Gastrocnemius medialis (tissue), 4 donors: ENCODE data around the gene LMOD2. TPM values are rescaled to one million over a fixed set of nuclear protein-coding genes. Genes with fewer than 3 reads are reported as not detected.

Source experiments
- ATAC-seq, 2 donors: fragments of 150-250 bp; one replicate each; pipeline ENCODE4 v1.9.1; 2016
- DNase-seq, 2 donors: peaks; one replicate each; pipeline ENCODE4 v3.0.0-alpha.2; 2019
- H3K27ac ChIP-seq, 4 donors: fragments of 200-600 bp; sonication (generic); 1 replicate in 1 of 4; 2 replicates in 3 of 4; pipeline ENCODE4 v1.5.1; 2016 to 2018; ENCODE audit warnings: mild to moderate bottlenecking in 2 of 4, moderate library complexity in 1 of 4
- H3K27me3 ChIP-seq, 3 donors: fragments of 200-600 bp; sonication (generic) in 2 of 3; 1 replicate in 1 of 3; 2 replicates in 2 of 3; pipeline versions ENCODE4 v1.5.1 to v1.6.0; 2016 to 2019; ENCODE audit warnings: mild to moderate bottlenecking in 1 of 3, moderate library complexity in 1 of 3
- H3K36me3 ChIP-seq, 2 donors: fragments of 200-600 bp; sonication (generic) in 1 of 2; one replicate each; pipeline ENCODE4 v1.5.1; 2017 to 2018
- H3K4me1 ChIP-seq, 2 donors: fragments of 200-600 bp; sonication (generic) in 1 of 2; one replicate each; pipeline ENCODE4 v1.5.1; 2016 to 2017; ENCODE audit warnings: mild to moderate bottlenecking in 2 of 2
- H3K4me3 ChIP-seq, 4 donors: fragments of 200-600 bp; sonication (generic) in 3 of 4; 1 replicate in 1 of 4; 2 replicates in 3 of 4; pipeline ENCODE4 v1.5.1; 2016 to 2019; ENCODE audit warnings: mild to moderate bottlenecking in 2 of 4
- H3K9me3 ChIP-seq, 3 donors: fragments of 200-600 bp; sonication (generic) in 2 of 3; 1 replicate in 1 of 3; 2 replicates in 2 of 3; pipeline ENCODE4 v1.5.1; 2016 to 2019
- CTCF ChIP-seq, 5 experiments: fragments of 450-650 bp in 3 of 5; fragments of 200-600 bp in 2 of 5; sonication (generic) in 2 of 5; IDR thresholded peaks in 4 of 5; conservative IDR thresholded peaks in 1 of 5; 1 replicate in 4 of 5; 2 replicates in 1 of 5; pipeline ENCODE4 v1.5.1; 2016 to 2019; ENCODE audit warnings: antibody characterized with exemption in 5 of 5, mild to moderate bottlenecking in 3 of 5, moderate library complexity in 3 of 5
- POLR2A ChIP-seq, 2 donors: fragments of 450-650 bp; IDR thresholded peaks; one replicate each; pipeline ENCODE4 v1.6.1; 2017; ENCODE audit warnings: antibody characterized with exemption in 2 of 2, mild to moderate bottlenecking in 2 of 2, moderate library complexity in 2 of 2
- in situ Hi-C, 4 donors: fragments of 200-750 bp; cut with MboI; loops; one replicate each; pipeline versions ENCODE4 v1.15.0 to v1.8.0; 2017; ENCODE audit warnings: low sequenced_read_pairs in 4 of 4
- intact Hi-C: fragments of 100-400 bp; cut with DNase I; formaldehyde crosslinking; loops from one replicate; pipeline ENCODE4 v1.15.1; 2023; ENCODE audit warnings: low total_unique reads
- total RNA-seq, 4 donors: library from RNA; depleted of rRNA; stranded (reverse); fragments of >200 nt; gene quantifications; one replicate each; pipeline versions ENCODE4 v1.1.0 to v1.2.3, GENCODE V29; 2016

The LMOD2 gene
- total RNA-seq, 4 donors from 2014 or later = 150 to 518 (median 314) TPM

DNA sequence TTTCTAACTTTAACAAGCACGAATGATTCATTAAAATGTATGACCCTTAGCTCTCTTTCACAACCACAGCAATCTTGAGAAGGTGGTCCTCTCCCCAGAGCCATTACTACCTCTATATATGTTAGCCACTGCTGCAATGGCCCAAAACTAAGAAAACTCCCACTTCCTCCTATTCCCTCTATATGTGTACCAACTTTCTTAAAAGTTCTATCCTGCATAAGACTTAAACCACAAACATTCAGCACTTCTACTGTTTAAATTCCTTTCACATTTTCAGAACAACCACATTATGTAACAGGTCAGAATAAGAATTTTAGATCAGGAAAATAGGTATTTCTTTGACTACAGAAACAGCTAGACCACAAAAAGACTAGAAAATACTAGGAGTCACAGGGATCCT lies 57.0 kb downstream of the LMOD2 start:
- TF ChIP-seq CTCF (IDR thresholded peaks at IDR 0.05 in 4 of 5, conservative IDR thresholded peaks at IDR 0.05 in 1 of 5) (no peak), POLR2A (IDR thresholded peaks at IDR 0.05) (no peak)
- H3K4me1 ChIP-seq = peaks cover 32 to 42% of the 10 kb centered on the region in 2 donors

More for the DNA sequence above, 57.0 kb downstream of the LMOD2 start:
- Histone ChIP-seq H3K4me3 (no peak overlapping the region), H3K36me3 (peaks cover 0 to 13% of the 10 kb centered on the region in 2 donors), H3K27ac (no peak overlapping the region), H3K27me3 (no peaks in the 10 kb centered on the region), H3K9me3 (no peaks in the 10 kb centered on the region)
- in situ Hi-C loops (no loop called here), intact Hi-C loops (no loop called here)
- no peak for ATAC-seq
- DNase-seq = no peak

Other genes starting within 250 kb of the LMOD2 start
- gene IQUB, start 121.3 kb upstream of the LMOD2 start, total RNA-seq = under 1 TPM in 3 of 4 donors, not detected in 1; 0.15 to 0.42 (median 0.26) TPM
- 100 to 1,000 TPM in 3 of 4 donors, 10 to 100 TPM in 1; 82.8 to 148 (median 137) TPM for gene NDUFA5, start 98.0 kb upstream of the LMOD2 start, total RNA-seq
- 10 to 100 TPM in 2 of 4 donors, 1 to 10 TPM in 2; 5.3 to 26.0 (median 10.4) TPM for gene ASB15, start 54.0 kb upstream of the LMOD2 start, total RNA-seq
- gene WASL, start 93.1 kb downstream of the LMOD2 start, total RNA-seq = 10 to 100 TPM; 29.0 to 40.4 (median 33.0) TPM
- gene HYAL4, start 189.3 kb downstream of the LMOD2 start, total RNA-seq = 10 to 100 TPM in 1 of 4 donors, 1 to 10 TPM in 2, under 1 TPM in 1; 0.73 to 11.0 (median 5.7) TPM